Duodenal mucosa (tissue), 2 donors: Measurements from ENCODE around the gene HSPD1.

ENCODE experiments used
- H3K27ac ChIP-seq: one replicate; pipeline ENCODE4 v1.7.0; 2013; ENCODE audit warnings: low read depth, low read length
- H3K27me3 ChIP-seq, 2 donors: one replicate each; pipeline ENCODE4 v1.7.0; 2013; ENCODE audit warnings: low read length in 2 of 2, control low read depth in 1 of 2; ENCODE audit not compliant: insufficient read depth in 2 of 2, control insufficient read depth in 1 of 2
- H3K36me3 ChIP-seq, 2 donors: one replicate each; pipeline ENCODE4 v1.7.0; 2013; ENCODE audit warnings: low read length in 2 of 2, control low read depth in 1 of 2; ENCODE audit not compliant: insufficient read depth in 2 of 2, control insufficient read depth in 1 of 2
- H3K4me1 ChIP-seq, 2 donors: one replicate each; pipeline ENCODE4 v1.7.0; 2013; ENCODE audit warnings: low read length in 2 of 2, control low read depth in 1 of 2; ENCODE audit not compliant: insufficient read depth in 2 of 2, control insufficient read depth in 1 of 2
- H3K4me3 ChIP-seq, 2 donors: one replicate each; pipeline ENCODE4 v1.7.0; 2013; ENCODE audit warnings: low read length in 2 of 2, low read depth in 1 of 2
- H3K9ac ChIP-seq, 2 donors: one replicate each; pipeline ENCODE4 v1.7.0; 2013; ENCODE audit warnings: low read length in 2 of 2, low read depth in 1 of 2
- H3K9me3 ChIP-seq, 2 donors: one replicate each; pipeline ENCODE4 v1.7.0; 2013; ENCODE audit warnings: low read length in 2 of 2, control low read depth in 1 of 2; ENCODE audit not compliant: control insufficient read depth in 1 of 2

Gene HSPD1

GRCh38 chr2:197515315-197515738, 15.7 kb upstream of the HSPD1 start:
- H3K4me3 ChIP-seq: peak overlapping the region; percentile 92 to 99
- H3K9ac ChIP-seq: peak overlapping the region; percentile 97 to 98
- H3K36me3 ChIP-seq: peaks cover 0 to under 1% of the 10 kb centered on the region in 2 donors
- no peaks in the 10 kb centered on the region for H3K27me3 ChIP-seq
- H3K9me3 ChIP-seq: no peaks in the 10 kb centered on the region
- H3K27ac ChIP-seq: peak overlapping the region; percentile 92
- peaks cover 14 to 19% of the 10 kb centered on the region in 2 donors for H3K4me1 ChIP-seq

- H3K9ac ChIP-seq: peak overlapping the region; percentile 97 to 98
- peak overlapping the region; percentile 92 to 99 for H3K4me3 ChIP-seq
- H3K36me3 ChIP-seq: no peaks in the 10 kb centered on the region
- H3K27me3 ChIP-seq: no peaks in the 10 kb centered on the region
- no peaks in the 10 kb centered on the region for H3K9me3 ChIP-seq
- H3K27ac ChIP-seq: peak overlapping the region; percentile 92
- H3K4me1 ChIP-seq: peaks cover 14 to 19% of the 10 kb centered on the region in 2 donors
Observed at GRCh38 chr2:197514754-197515153, 15.1 kb upstream of the HSPD1 start.

- Histone ChIP-seq H3K4me1 (peaks cover 14 to 19% of the 10 kb centered on the region in 2 donors), H3K4me3 (no peak overlapping the region), H3K9ac (no peak overlapping the region), H3K27ac (no peak overlapping the region), H3K36me3 (peaks cover 0 to 2% of the 10 kb centered on the region in 2 donors), H3K27me3 (no peaks in the 10 kb centered on the region), H3K9me3 (no peaks in the 10 kb centered on the region)
Observed at GRCh38 chr2:197513915-197514314, 14.3 kb upstream of the HSPD1 start.

GRCh38 chr2:197506658-197507057, 7.0 kb upstream of the HSPD1 start:
- no peaks in the 10 kb centered on the region for H3K27me3 ChIP-seq
- H3K9me3 ChIP-seq: no peaks in the 10 kb centered on the region
- H3K9ac ChIP-seq: no peak overlapping the region
- peaks cover 7 to 24% of the 10 kb centered on the region in 2 donors for H3K36me3 ChIP-seq
- peaks cover 6% of the 10 kb centered on the region in 2 donors for H3K4me1 ChIP-seq
- no peak overlapping the region for H3K4me3 ChIP-seq
- H3K27ac ChIP-seq: no peak overlapping the region

GRCh38 chr2:197504512-197504911, 4.9 kb upstream of the HSPD1 start:
- H3K4me3 ChIP-seq: no peak overlapping the region
- no peak overlapping the region for H3K9ac ChIP-seq
- peaks cover 6 to 8% of the 10 kb centered on the region in 2 donors for H3K4me1 ChIP-seq
- no peak overlapping the region for H3K27ac ChIP-seq
- H3K36me3 ChIP-seq: peaks cover 7 to 24% of the 10 kb centered on the region in 2 donors
- H3K9me3 ChIP-seq: no peaks in the 10 kb centered on the region
- H3K27me3 ChIP-seq: no peaks in the 10 kb centered on the region

GRCh38 chr2:197504000-197504399, 4.4 kb upstream of the HSPD1 start:
- no peak overlapping the region for H3K9ac ChIP-seq
- H3K4me3 ChIP-seq: no peak overlapping the region
- H3K36me3 ChIP-seq: peaks cover 7 to 23% of the 10 kb centered on the region in 2 donors
- H3K27ac ChIP-seq: no peak overlapping the region
- H3K9me3 ChIP-seq: no peaks in the 10 kb centered on the region
- no peaks in the 10 kb centered on the region for H3K27me3 ChIP-seq
- peaks cover 6 to 8% of the 10 kb centered on the region in 2 donors for H3K4me1 ChIP-seq

- H3K27ac ChIP-seq: no peak overlapping the region
- peaks cover 7 to 22% of the 10 kb centered on the region in 2 donors for H3K36me3 ChIP-seq
Observed at GRCh38 chr2:197502685-197503084, 3.0 kb upstream of the HSPD1 start.

GRCh38 chr2:197502201-197502600, 2.6 kb upstream of the HSPD1 start:
- Histone ChIP-seq H3K9ac (peak overlapping the region; percentile 98), H3K4me3 (peak overlapping the region; percentile 86 to 96), H3K36me3 (peaks cover 7 to 22% of the 10 kb centered on the region in 2 donors), H3K9me3 (no peaks in the 10 kb centered on the region), H3K27ac (no peak overlapping the region), H3K4me1 (peaks cover 20 to 21% of the 10 kb centered on the region in 2 donors), H3K27me3 (no peaks in the 10 kb centered on the region)

More at GRCh38 chr2:197502685-197503084, 3.0 kb upstream of the HSPD1 start:
- H3K27me3 ChIP-seq: no peaks in the 10 kb centered on the region
- H3K4me1 ChIP-seq: peaks cover 16 to 20% of the 10 kb centered on the region in 2 donors
- no peaks in the 10 kb centered on the region for H3K9me3 ChIP-seq
- H3K9ac ChIP-seq: peak overlapping the region in 1 of 2 donors; percentile 98
- peak overlapping the region; percentile 3 to 96 for H3K4me3 ChIP-seq

GRCh38 chr2:197500503-197501131, 977 bp upstream of the HSPD1 start:
- no peaks in the 10 kb centered on the region for H3K9me3 ChIP-seq
- H3K9ac ChIP-seq: peak overlapping the region; percentile 98
- H3K36me3 ChIP-seq: peaks cover 19 to 31% of the 10 kb centered on the region in 2 donors
- H3K4me1 ChIP-seq: peaks cover 33 to 36% of the 10 kb centered on the region in 2 donors
- peak overlapping the region; percentile 86 to 96 for H3K4me3 ChIP-seq
- H3K27me3 ChIP-seq: no peaks in the 10 kb centered on the region
- H3K27ac ChIP-seq: peak overlapping the region; percentile 98

- H3K27me3 ChIP-seq: no peaks in the 10 kb centered on the region
- peak overlapping the region; percentile 98 for H3K27ac ChIP-seq
- peaks cover 20 to 38% of the 10 kb centered on the region in 2 donors for H3K36me3 ChIP-seq
- H3K9ac ChIP-seq: peak overlapping the region; percentile 92 to 98
- peak overlapping the region; percentile 86 to 87 for H3K4me3 ChIP-seq
- no peaks in the 10 kb centered on the region for H3K9me3 ChIP-seq
- peaks cover 36% of the 10 kb centered on the region in 2 donors for H3K4me1 ChIP-seq
Observed at GRCh38 chr2:197498937-197499593, 575 bp downstream of the HSPD1 start.
